ENCODE data around the gene MTURN.
"Not testable (repeated sequence)": the region's sequence is repeated elsewhere in the genome, so short reads cannot be mapped to it uniquely, and the experiment has no call there.

Gene MTURN

DNA sequence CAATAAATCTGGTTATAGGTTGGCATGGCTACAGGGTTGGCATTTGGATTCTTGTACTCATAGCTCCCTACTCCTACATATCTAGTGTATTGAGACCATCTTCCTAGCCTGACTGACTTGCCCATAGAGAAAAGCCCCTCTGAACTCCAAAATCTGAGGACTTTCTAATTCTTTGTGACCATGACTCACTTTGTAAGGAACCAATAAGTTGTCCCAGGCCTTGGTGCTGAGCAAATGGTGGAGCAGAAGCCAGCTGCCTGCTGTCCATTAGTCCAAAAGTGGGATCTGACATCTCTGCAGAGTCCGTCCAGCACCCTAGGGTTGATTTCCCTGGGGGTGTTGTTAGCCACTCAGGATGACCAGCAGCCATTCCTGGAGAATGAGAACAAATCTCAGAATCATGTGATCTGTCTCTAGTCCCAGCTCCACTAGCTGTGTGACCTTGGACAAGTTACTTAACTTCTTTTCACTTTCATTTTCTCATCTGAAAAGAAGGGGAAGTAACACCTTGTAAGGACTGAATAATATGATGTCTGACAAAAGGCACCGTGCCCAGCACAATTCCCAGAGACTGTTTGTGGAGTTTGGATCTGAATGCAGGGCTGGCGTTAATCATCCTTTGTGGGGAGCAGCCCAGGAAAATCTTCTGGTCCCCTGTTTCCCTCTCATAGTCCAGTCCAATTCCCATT lies 44.1 kb downstream of the MTURN start:
- no peak for DNase-seq (ENCODE audit: low read depth, low spot score)

DNA sequence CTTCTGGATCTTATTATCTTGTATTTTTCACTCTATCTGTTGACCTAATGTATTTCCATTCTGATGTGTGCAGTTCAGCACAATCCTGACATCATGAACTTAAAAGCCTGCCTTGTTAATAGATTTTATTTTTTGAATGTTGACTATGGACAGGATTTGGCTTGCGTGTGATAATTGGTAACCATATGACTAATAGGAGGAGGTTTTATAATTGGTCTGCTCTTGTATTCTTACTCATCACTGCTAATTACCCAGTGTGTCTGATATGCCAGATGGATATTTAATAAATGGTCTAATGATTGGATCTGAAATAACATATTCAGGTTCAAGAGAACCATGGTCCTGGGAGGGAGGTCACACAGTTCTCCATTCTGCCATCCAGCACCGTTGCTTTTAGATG lies 45.9 kb downstream of the MTURN start:
- no peak for DNase-seq (ENCODE audit: low read depth, low spot score)

DNA sequence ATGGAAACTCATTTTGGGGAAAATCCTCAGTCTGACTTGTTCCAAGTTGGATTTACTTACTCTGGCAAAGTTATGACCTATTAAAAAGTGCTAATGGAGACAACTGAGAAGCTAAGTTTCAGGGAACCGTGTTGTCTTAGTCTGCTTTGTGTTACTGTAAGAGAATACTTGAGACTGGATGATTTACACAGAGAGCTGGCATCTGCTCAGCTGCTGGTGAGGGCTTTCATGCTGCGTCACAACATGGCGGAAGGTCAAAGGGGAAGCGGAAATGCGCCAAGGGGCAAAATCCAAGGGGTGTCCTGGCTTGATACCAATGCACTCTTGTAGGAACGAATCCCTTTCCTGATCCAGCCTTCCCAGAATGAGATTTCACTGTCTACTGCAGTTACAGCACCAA lies 46.4 kb downstream of the MTURN start:
- no peak for DNase-seq (ENCODE audit: low read depth, low spot score)

DNA sequence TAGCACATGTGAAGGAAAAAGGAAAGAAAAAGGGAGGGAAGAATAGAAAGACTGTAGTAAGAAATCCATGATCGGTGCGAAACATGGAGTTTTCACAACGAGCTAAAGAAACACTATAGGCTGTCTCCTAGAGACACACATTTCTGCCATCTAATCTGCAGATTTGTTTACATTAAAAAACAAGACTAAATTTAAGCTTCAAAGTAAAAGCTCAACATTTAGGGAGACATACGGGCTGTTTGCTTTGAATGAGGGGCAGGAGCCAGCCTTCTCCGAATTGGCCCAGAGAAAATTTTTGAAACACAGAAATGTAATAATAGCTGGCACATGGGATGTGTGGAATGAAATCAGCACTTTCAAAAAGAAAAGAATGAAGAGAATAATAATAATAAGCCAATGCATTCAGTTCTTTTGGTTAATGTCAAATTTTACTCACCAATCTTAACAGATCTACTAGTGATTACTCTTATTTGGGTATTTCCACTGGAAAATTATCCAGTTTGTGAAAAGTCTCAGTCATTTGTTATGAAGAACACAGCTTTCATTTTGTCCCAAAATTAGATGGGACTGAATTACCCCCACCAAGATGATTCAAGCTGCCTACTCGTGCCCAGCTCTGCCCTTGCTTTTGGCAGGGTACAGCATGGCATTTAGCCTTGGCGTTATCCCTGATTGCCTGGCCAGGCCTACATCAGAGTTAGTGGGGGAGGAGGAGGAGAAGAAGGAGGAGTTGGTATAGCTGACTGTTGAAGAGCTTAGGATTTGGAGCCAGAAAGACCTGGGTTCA lies 47.1 kb downstream of the MTURN start:
- no peak for DNase-seq (ENCODE audit: low read depth, low spot score)

DNA sequence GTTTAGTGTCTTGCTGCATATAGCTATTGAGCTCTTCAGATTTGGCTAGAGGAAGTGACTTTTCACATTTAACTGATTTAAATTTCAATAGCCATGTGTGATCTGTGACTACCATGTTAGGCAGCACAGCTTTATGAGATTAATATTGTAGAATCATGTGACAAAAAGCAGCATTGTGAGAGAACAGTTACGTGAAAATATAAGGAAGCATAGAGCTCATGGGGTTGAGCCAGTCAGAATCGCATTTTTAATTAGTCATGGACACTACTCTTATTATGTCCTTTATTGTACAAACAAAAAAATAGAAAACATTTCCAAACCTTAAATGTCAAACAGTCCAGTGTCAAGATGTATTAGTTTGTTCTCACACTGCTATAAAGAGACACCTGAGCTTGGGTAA lies 48.0 kb downstream of the MTURN start:
- no peak for DNase-seq (ENCODE audit: low read depth, low spot score)

DNA sequence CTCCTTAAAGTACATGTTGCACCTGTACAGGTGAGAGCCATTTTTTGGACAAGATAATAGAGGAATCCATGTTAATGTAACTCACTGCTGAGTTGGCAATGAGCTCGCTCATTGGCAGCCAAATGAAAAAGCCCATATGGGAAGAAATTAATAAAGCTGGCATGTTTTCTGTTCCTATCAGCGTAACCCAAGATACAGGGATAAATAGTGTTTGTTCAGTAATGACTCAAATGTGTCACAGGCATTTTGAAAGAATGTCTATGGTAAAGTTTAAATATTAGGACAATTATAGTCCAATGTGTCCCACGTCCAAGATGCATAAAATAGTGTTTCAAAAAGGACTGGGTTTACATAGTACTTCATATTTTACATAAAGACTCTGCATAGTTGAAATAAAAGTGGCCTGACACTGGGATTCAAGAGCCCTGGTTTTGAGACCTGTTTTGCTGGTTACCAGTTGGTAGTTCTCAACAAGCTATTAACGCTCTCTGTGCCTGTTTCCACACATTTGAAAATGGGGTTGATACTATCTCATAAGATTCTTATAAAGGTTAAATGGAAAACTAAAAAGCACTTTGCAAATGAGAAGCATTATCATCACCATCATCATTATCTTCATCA lies 49.1 kb downstream of the MTURN start:
- no peak for DNase-seq (ENCODE audit: low read depth, low spot score)

DNA sequence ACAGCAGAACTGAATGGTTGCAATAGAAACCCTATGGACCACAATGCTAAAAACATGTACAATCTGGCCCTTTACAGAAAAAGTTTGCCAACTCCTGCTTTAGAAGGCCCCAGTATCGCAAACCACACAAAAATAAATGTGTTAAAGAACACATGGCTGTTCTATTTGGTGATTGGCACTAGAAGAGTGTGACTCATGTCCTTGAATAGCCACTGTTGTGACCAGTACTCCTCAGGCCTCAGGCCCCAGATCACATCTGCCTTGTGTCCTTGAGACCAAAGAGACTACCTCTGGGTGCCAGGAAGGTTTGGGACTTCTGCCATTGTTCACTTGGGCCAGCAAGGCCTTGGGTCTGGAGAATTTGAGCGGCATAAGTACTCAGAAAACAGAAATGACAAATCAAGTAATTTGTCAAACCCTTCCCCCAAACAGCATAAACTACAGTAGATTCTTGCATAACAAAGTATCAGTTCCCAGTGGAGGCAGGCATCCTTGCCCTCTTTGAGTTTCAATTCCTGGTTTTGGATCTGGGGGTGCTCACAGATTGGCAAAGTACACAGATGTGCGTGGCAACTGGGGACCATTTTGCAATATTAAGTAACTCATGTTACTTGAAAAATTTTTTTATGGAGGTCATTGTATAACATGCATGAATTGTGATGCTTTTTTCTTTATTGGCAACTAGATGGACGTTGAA lies 50.2 kb downstream of the MTURN start:
- DNase-seq (ENCODE audit: low read depth, low spot score): no peak

DNA sequence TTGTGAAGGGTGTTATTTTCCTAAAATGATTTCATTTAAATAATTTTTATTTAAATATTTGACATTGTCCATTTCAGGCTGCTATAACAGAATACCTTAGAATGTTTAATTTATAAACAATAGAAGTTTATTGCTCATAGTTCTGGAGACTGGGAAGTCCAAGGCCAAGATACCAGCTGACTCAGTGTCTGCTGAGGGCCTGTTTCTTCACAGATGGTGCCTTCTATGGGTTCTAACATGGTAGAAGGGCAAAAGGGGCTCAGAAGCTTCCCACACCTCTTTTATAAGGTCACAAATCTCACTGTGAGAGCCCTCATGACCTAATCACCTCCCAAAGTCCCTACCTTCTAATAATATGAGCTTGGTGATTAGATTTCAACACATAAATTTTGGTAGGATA lies 50.7 kb downstream of the MTURN start:
- no peak for DNase-seq (ENCODE audit: low read depth, low spot score)

DNA sequence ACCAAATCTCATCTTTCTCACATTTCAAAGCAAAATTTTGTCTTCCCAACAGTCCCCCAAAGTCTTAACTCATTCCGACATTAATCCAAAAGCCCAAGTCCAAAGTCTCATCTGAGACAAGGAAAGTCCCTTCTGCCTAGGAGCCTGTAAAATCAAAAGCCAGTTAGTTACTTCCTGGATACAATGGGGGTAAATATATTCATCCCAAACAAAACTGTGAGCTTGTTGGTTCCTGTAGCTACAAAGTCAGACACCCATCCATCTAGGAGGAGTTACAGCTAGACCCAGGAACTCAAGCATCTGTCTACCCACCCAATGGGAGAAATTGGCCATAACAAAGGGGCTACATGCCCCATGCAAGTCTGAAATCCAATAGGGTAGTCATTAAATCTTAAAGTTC lies 51.9 kb downstream of the MTURN start:
- no peak for DNase-seq (ENCODE audit: low read depth, low spot score)

DNA sequence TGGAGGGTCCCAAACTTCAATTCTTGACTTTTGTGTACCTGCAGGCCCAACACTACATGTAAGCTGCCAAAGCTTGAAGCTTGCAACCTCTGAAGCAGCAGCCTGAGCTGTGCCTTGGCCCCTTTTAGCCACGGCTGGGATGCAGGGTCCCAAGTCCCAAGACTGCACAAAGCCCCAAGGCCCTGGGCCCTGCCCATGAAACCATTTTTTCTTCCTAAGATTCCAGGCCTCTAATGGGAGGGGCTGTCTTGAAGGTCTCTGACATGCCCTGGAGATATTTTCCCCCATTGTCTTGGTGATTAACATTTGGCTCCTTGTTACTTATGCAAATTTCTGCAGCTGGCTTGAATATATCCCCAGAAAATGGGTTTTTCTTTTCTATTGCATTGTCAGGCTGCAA lies 52.7 kb downstream of the MTURN start:
- DNase-seq (ENCODE audit: low read depth, low spot score): no peak

DNA sequence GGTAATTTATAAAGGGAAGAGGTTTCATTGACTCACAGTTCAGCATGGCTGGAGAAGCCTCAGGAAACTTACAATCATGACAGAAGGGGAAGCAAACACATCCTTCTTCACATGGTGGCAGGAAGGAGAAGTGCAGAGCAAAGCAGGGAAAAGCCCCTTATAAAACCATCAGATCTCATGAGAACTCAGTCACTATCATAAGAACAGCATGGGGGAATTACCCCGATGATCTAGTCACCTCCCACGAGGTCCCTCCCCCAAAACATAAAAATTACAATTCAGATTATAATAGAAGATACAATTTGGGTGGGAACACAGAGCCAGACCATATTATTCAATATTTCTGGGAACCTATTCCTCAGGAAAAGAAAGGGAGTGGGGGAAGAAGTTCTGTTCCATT lies 53.6 kb downstream of the MTURN start:
- not testable (repeated sequence) for DNase-seq (ENCODE audit: low read depth, low spot score)

DNA sequence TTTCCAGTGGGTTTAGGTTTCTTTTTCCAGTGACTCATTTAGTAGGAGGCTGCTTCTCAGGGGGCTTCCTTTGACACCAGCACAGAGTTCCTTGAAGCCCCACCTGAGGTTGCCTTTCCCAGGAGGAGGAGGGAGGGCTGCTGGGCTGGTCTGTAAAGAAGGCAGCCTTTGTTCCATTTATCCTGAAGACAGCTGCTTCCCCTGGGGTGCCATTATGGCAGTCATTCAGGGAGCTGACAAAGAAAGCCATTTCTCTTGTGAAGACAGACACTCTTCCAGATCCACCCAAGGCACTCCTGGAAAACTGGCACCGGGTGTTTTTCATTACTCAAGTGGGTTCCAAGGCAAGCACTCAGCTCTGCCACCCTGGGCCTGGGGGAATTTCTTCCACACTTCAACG lies 54.0 kb downstream of the MTURN start:
- no peak for DNase-seq (ENCODE audit: low read depth, low spot score)

DNA sequence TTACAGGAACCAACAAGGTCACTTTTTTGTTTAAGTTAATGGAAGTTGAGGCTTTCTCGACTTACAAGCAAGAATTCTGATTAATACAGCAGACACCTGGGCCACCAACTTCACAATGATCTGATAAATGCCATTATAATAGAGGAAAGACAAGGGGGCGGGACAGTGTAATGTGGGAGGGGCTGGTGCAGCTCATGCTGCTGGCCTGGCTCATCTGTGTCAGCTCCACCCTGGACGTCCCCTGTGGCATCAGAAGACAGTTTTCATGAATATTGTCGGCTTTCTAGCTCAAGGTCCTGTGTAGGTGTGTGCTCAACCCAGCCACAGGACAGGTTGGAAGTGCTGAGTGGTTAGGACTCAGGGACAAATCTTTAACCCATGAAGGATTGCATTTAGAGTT lies 57.0 kb downstream of the MTURN start:
- no peak for DNase-seq (ENCODE audit: low read depth, low spot score)

DNA sequence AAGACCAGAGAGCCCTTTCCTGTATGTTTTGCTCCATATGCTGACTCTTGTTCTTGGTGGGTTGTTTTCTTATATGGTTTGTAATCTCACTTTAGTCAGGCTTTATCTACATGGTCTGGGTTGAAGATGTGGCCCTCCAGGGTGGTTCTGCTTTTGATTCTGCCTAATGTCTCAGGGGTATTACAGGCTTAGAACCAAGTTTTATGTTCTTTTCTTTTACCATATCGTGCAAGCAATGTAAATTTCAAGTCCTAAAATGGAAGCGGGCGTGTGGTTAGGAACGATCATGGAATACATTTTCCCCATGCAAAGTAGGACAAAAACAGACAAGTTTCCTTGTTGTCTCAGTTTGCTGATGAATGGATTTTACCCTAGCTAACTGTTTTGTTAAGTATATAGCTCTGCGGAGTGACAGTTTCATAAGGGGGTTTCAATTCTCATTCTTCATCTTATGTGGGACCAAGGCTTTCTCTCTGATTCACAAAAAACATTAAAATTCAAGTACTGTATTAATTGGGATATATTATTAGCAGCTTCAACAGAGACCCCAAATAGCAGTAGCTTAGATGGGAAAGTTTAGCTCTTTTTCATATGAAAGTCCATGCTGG lies 58.7 kb downstream of the MTURN start:
- no peak for DNase-seq (ENCODE audit: low read depth, low spot score)

DNA sequence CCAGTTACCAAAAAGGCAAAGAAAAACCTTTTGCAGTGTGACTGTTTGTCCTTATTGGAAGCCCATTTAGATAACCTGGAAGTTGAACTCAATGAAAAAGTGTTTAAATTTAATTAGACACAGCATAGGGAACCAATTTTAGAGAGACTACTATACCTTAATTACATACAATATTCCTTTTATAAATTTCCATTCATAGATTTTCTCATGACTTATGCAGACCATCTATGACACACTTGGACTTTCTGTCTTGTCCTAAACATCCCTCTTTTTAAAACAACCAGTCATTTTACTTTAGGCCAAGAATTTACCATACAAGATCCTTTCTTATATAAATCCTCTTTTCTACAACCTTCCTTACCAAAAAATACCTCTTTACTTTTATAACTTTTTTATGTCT lies 61.6 kb downstream of the MTURN start:
- DNase-seq (ENCODE audit: low read depth, low spot score): no peak

DNA sequence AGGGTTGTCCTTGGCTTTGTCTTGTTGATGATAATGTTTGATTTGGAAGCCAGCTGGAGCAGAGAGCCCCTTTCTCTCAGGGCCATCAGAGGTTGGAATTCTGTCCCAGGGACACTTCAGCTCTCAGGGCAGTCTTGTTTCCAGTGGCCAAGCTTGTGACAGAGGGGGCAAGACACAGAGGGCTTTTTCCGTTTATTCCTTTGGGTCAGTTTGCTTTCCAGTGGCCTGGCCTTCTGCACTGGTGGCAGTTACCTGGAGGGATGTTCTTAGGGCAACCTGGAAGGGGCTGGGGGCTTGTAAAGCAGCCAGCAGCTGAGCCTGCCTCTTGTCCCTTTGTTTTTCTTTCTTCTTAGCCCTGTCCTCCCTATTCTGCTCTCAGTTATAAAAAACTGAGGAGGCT lies 62.7 kb downstream of the MTURN start:
- no peak for DNase-seq (ENCODE audit: low read depth, low spot score)

DNA sequence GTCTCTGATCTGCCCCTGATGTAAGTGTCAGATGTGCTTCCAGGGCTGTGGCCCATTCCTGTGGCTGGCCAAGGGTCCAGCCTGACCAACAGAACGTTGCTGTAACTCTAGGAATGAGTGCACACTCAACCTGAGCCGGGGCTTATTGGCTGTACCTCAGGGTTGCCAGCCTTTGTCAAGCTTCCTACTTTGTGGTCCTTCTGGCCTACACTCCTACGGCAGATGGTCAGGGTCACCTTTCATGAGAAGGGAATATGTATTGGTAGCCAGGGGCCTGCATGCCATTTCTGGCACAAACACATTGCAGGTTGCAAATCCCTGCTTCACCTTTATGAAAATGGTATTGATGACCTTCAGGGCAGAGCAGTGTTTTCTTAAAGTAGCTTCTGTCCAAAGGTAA lies 64.5 kb downstream of the MTURN start:
- no peak for DNase-seq (ENCODE audit: low read depth, low spot score)

DNA sequence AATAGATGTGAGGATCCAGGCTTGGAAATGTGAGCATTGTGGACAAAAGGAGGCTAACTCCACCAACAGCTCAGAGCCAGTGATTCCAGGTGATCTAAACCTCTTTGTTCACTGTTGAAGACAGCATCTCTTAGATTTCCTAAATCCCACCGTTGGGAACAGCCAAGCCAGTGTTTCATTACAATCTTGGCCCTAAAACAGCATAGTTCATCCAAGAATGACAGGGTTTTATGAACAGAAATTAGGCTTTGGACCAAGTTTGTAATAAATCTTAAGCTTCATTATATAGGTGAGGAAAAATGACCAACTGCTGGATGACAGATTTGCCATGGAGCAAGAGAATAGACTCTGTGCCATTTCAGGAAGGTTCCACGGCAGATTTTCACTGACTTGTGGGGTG lies 65.8 kb downstream of the MTURN start:
- no peak for DNase-seq (ENCODE audit: low read depth, low spot score)

DNA sequence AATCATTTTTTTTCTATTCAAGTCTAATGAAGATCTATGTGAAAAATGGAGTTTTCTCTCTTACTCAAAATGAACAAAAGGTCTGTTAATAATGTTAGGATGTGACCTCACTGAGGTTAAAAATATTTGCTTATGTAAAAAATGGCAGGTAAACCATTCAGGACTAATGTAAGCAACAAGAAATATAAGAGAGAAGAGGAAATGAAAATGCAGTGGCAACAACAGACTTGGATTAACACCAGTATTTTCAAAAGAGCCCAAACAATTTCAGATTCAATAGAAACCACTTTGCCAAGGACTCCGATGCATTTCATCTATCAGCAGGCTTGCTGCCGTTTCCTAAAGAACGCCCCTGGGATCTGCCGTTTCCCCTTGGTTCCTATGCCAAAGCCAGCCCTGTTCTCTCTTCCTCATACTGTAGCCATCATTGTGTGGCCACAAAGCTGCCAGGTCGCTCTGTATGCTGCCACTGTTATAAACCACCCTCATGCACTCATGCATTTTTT lies 66.4 kb downstream of the MTURN start:
- DNase-seq (ENCODE audit: low read depth, low spot score): no peak

DNA sequence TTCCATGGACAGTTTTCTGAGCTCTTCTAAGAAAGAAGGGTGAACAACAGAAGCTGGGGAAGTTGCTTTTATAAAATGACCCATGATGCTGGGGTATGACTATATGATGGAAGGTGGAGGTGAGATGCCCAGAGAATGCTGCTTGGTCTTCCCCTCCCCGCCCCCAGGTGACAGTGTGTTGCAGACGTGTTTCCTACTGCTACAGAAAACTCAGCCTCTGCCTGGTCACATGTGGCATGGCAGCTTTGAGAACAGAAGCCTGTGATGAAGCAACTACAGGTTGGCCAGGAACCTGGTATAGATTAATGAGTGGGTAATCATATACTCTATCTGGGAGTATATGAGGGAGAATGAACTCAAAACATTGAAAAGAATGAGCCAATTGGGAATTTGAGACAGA lies 67.1 kb downstream of the MTURN start:
- DNase-seq (ENCODE audit: low read depth, low spot score): no peak

DNA sequence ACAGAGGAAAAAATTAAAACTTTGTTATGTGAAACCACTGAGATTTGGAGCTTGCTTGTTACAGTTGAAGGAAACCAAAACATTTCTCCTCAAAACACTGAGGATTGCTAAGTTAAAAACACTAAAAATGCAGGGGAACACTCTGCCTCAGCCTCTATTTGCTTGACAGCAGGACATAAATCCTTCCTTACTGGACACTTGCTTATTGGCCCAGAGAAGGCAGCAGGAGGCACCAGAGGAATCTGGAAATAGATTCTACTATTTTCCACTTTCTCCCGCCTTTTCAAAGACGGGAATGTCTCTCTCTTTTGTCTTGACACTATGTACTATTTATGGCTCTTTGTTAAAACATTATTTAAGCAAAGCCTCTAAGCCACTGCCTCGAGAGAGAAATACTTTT lies 67.9 kb downstream of the MTURN start:
- no peak for DNase-seq (ENCODE audit: low read depth, low spot score)

DNA sequence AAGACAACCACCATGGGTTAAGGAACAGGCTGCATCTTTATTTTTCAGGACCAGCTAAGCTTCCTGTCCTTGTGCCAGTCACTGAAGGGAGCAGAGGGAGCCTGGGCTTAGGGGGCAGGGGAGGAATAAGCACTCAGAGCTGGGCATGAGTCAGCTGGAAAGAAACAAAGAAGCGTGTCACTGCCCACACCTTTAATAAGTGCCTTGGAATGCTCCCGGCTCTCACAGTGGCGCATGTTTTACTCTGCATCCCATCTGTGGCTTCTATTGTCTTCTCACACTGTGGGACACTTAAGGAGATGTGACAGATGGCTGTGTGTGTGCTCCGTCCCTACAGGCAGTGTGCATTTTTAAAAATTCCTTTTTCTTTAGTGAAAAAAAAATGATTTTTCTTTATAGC lies 71.7 kb downstream of the MTURN start:
- DNase-seq (ENCODE audit: low read depth, low spot score): no peak

Measured in iPS DF 19.7 (cell line).